ENCODE measurements around the gene OR8D1.

Gene OR8D1

GRCh38 chr11:124331873-124332272 is 18.1 kb upstream of the OR8D1 start:
- no peak for DNase-seq (ENCODE audit: low spot score)
- TF ChIP-seq CTCF (IDR thresholded peaks at IDR 0.05; ENCODE audit: borderline replicate concordance, control extremely low read depth, extremely low read depth, insufficient read depth, missing control alignments): no peak
- in situ Hi-C loops (cut with MboI; ENCODE audit: low sequenced_read_pairs, unreplicated experiment): no loop called here

GRCh38 chr11:124329787-124330478 is 16.2 kb upstream of the OR8D1 start:
- DNase-seq (ENCODE audit: low spot score): peak; percentile 10
- no peak for TF ChIP-seq CTCF (IDR thresholded peaks at IDR 0.05; ENCODE audit: borderline replicate concordance, control extremely low read depth, extremely low read depth, insufficient read depth, missing control alignments)
- in situ Hi-C loops (cut with MboI; ENCODE audit: low sequenced_read_pairs, unreplicated experiment): no loop called here

- TF ChIP-seq CTCF (IDR thresholded peaks at IDR 0.05; ENCODE audit: borderline replicate concordance, control extremely low read depth, extremely low read depth, insufficient read depth, missing control alignments): no peak
- no peak for DNase-seq (ENCODE audit: low spot score)
- in situ Hi-C loops (cut with MboI; ENCODE audit: low sequenced_read_pairs, unreplicated experiment): no loop called here
These were observed 14.0 kb upstream of the OR8D1 start for GRCh38 chr11:124327775-124328174.

GRCh38 chr11:124322356-124322755 is 8.6 kb upstream of the OR8D1 start:
- no peak for TF ChIP-seq CTCF (IDR thresholded peaks at IDR 0.05; ENCODE audit: borderline replicate concordance, control extremely low read depth, extremely low read depth, insufficient read depth, missing control alignments)
- in situ Hi-C loops (cut with MboI; ENCODE audit: low sequenced_read_pairs, unreplicated experiment): no loop called here
- DNase-seq (ENCODE audit: low spot score): no peak

GRCh38 chr11:124320097-124320496 is 6.3 kb upstream of the OR8D1 start, which contains the start of gene OR8D2:
TSS of gene OR8D2 (minus strand) at chr11:124320197. CDS start at chr11:124320197, 0 bp downstream.
- in situ Hi-C loops (cut with MboI; ENCODE audit: low sequenced_read_pairs, unreplicated experiment): no loop called here

GRCh38 chr11:124315052-124315451 is 1.3 kb upstream of the OR8D1 start:
- TF ChIP-seq CTCF (IDR thresholded peaks at IDR 0.05; ENCODE audit: borderline replicate concordance, control extremely low read depth, extremely low read depth, insufficient read depth, missing control alignments): no peak
- in situ Hi-C loops (cut with MboI; ENCODE audit: low sequenced_read_pairs, unreplicated experiment): no loop called here
- DNase-seq (ENCODE audit: low spot score): no peak

More at GRCh38 chr11:124320097-124320496, 6.3 kb upstream of the OR8D1 start, which contains the start of gene OR8D2:
- no peak for DNase-seq (ENCODE audit: low spot score)
- TF ChIP-seq CTCF (IDR thresholded peaks at IDR 0.05; ENCODE audit: borderline replicate concordance, control extremely low read depth, extremely low read depth, insufficient read depth, missing control alignments): no peak

Measured in GM13976 (cell line).